Ovary (tissue), 9 donors: Measurements from ENCODE around the gene ZNF385A. TPM values are rescaled to one million over a fixed set of nuclear protein-coding genes. Genes with fewer than 3 reads are reported as not detected.

Experiments
- DNase-seq, 5 donors: peaks; one replicate each; pipeline ENCODE4 v3.0.0-alpha.2; 2019 to 2020
- H3K27ac ChIP-seq, 2 donors: fragments of 200-600 bp; one replicate each; pipeline versions ENCODE4 v1.5.1 to v1.8.0; 2019 to 2022
- H3K27me3 ChIP-seq: fragments of 200-600 bp; one replicate; pipeline ENCODE4 v1.8.0; 2022
- H3K36me3 ChIP-seq: fragments of 200-600 bp; sonication (generic); one replicate; pipeline ENCODE4 v1.5.1; 2019
- H3K4me1 ChIP-seq: one replicate; pipeline ENCODE4 v1.8.1; 2013; ENCODE audit warnings: mild to moderate bottlenecking, moderate library complexity; ENCODE audit not compliant: insufficient read depth
- H3K4me3 ChIP-seq: fragments of 200-600 bp; sonication (generic); one replicate; pipeline ENCODE4 v1.5.1; 2017
- H3K9me3 ChIP-seq, 2 donors: fragments of 200-600 bp in 1 of 2; sonication (generic) in 1 of 2; one replicate each; pipeline versions ENCODE4 v1.5.1 to v1.8.1; 2013 to 2019; ENCODE audit warnings: mild to moderate bottlenecking in 1 of 2, moderate library complexity in 1 of 2
- CTCF ChIP-seq, 3 donors: fragments of 450-650 bp in 2 of 3; fragments of 200-600 bp in 1 of 3; IDR thresholded peaks; one replicate each; pipeline versions ENCODE4 v1.5.1 to v1.8.0; 2016 to 2022; ENCODE audit warnings: antibody characterized with exemption in 3 of 3, mild to moderate bottlenecking in 1 of 3
- EP300 ChIP-seq: sonication (generic); formaldehyde crosslinking; IDR thresholded peaks from one replicate; pipeline ENCODE4 v1.6.1; 2017; ENCODE audit warnings: antibody characterized with exemption
- POLR2A ChIP-seq: fragments of 450-650 bp; IDR thresholded peaks from one replicate; pipeline ENCODE4 v1.6.1; 2017; ENCODE audit warnings: antibody characterized with exemption, mild to moderate bottlenecking, moderate library complexity
- WGBS, 3 donors: extraction: QIAGEN DNeasy Blood & Tissue Kit in 1 of 3; methylation state at CpG; one replicate each; pipeline versions ENCODE4 v1.1.5 to v1.1.7; 2013 to 2017; 5-methylcytosine and 5-hydroxymethylcytosine counted together
- intact Hi-C, 4 donors: fragments of 100-400 bp; cut with DNase I; formaldehyde crosslinking; loops; one replicate each; pipeline versions ENCODE4 v1.11.0 to v1.15.1; 2022 to 2023
- polyA plus RNA-seq, 2 donors: library from polyadenylated mRNA; stranded (reverse); fragments of 200-250 nt in 1 of 2; fragments of 350-450 nt in 1 of 2; fragmentation: Illumina TruSeq in 1 of 2; extraction: RNeasy Lipid Tissue Mini Kit (QIAGEN cat#74804) in 1 of 2; gene quantifications; one replicate each; pipeline ENCODE4 v1.2.3, GENCODE V29; 2013 to 2014
- total RNA-seq, 7 donors: library from RNA; depleted of rRNA in 2 of 7; stranded (reverse); fragments of >200 nt in 2 of 7; fragmentation: NEBNext Ultra II Directional in 3 of 7; extraction: Animal tissue kit (Norgen Biotek cat#: 25700) in 3 of 7; gene quantifications; one replicate each; pipeline versions ENCODE4 v1.1.0 to v1.2.4, GENCODE V29; 2016 to 2023
- donor health status: DM: no; HTN: no; CAD: no; lungs with moderate emphysema.
- donor health status: DM: no; HTN: no; CAD: no.
- donor health status: Bipolar disorder and iron deficiency.
- donor health status: DM: yes; HTN: yes; CAD: no.
- donor health status: DM: no; HTN: no; CAD: no.
- donor health status: DM: yes; HTN: yes; CAD: no.

ZNF385A gene
- total and polyA plus RNA-seq, 9 donors: 3.6 to 30.5 (median 6.0) TPM

DNA sequence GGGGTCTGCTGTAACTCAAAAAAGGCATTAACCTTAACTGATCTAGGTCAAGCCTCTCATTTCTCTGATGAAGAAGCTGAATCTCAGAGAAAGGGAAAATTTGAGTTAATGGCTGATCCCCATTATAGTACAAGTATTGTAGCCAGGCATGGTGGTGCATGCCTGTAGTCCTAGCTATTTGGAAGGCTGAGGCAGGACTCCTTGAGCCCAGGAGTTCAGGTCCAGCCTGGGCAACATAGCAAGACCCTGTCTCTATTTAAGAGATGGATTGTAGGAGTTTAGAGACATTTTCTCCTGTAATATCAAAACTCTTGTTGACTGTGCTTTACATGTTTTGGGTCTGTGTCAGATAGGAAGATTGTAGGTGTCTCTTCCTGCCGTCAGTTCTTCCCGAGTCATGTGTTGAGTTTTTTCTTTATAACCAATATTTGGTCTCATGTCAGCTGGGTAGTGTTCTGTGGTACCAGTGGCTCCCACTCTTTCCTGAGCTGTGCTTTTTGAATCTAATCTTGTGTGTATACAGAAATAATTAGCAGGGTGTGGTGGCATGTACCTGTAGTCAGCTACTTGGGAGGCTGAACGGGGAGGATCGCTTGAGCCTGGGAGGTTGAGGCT lies 51.0 kb downstream of the ZNF385A start:
- TF ChIP-seq CTCF (IDR thresholded peaks at IDR 0.05) (no peak), POLR2A (no peak), EP300 (no peak)
- 95 to 97% (median 97%) methylated on average over 4 of the region's 4 CpGs for WGBS, 3 donors
- no peak for DNase-seq
- intact Hi-C loops: loop anchor here in 2 of 4 donors (5.0 kb wide), 1 partner anchor 34 kb away; no protein-coding TSS in a partner anchor
- Histone ChIP-seq H3K9me3 (no peaks in the 10 kb centered on the region), H3K36me3 (no peaks in the 10 kb centered on the region), H3K27me3 (no peaks in the 10 kb centered on the region), H3K4me3 (no peak overlapping the region), H3K27ac (no peak overlapping the region), H3K4me1 (peaks cover 3% of the 10 kb centered on the region)

GRCh38 chr12:54331461-54331860 lies 53.1 kb downstream of the ZNF385A start:
- no peak overlapping the region for H3K4me3 ChIP-seq
- H3K4me1 ChIP-seq: peaks cover 3% of the 10 kb centered on the region
- 75 to 79% (median 78%) methylated on average over 5 of the region's 5 CpGs for WGBS, 3 donors
- H3K36me3 ChIP-seq: no peaks in the 10 kb centered on the region
- H3K27ac ChIP-seq: no peak overlapping the region
- no peak for DNase-seq
- intact Hi-C loops: loop anchor here in 2 of 4 donors (5.0 kb wide), 1 partner anchor 36 kb away; no protein-coding TSS in a partner anchor
- no peaks in the 10 kb centered on the region for H3K9me3 ChIP-seq
- no peaks in the 10 kb centered on the region for H3K27me3 ChIP-seq
- TF ChIP-seq CTCF (IDR thresholded peaks at IDR 0.05): no peak
- TF ChIP-seq EP300: no peak
- no peak for TF ChIP-seq POLR2A

- TF ChIP-seq CTCF (IDR thresholded peaks at IDR 0.05): no peak
- TF ChIP-seq POLR2A: no peak
- TF ChIP-seq EP300: no peak
- no peak overlapping the region for H3K4me3 ChIP-seq
- DNase-seq: no peak
- WGBS, 3 donors: 67 to 70% (median 69%) methylated on average over 3 of the region's 3 CpGs
- H3K27ac ChIP-seq: no peak overlapping the region
- H3K27me3 ChIP-seq: no peaks in the 10 kb centered on the region
- intact Hi-C loops: loop anchor here in 2 of 4 donors (5.0 kb wide), 1 partner anchor 37 kb away; no protein-coding TSS in a partner anchor
- H3K9me3 ChIP-seq: no peaks in the 10 kb centered on the region
- H3K36me3 ChIP-seq: no peaks in the 10 kb centered on the region
- peaks cover 3% of the 10 kb centered on the region for H3K4me1 ChIP-seq
These were observed 54.1 kb downstream of the ZNF385A start for GRCh38 chr12:54330442-54330841.

- TF ChIP-seq POLR2A: no peak
- no peak for TF ChIP-seq EP300
- TF ChIP-seq CTCF (IDR thresholded peaks at IDR 0.05): no peak
- H3K4me1 ChIP-seq: peaks cover 3% of the 10 kb centered on the region
- no peak overlapping the region for H3K27ac ChIP-seq
- 69 to 72% (median 71%) methylated on average over 5 of the region's 5 CpGs for WGBS, 3 donors
- intact Hi-C loops: loop anchor here in 2 of 4 donors (5.0 to 10.0 kb wide), 2 partner anchors 38 to 75 kb away; no protein-coding TSS in a partner anchor
- H3K4me3 ChIP-seq: no peak overlapping the region
- no peaks in the 10 kb centered on the region for H3K36me3 ChIP-seq
- no peaks in the 10 kb centered on the region for H3K27me3 ChIP-seq
- no peaks in the 10 kb centered on the region for H3K9me3 ChIP-seq
- no peak for DNase-seq
These were observed 54.8 kb downstream of the ZNF385A start for GRCh38 chr12:54329759-54330158.
